NCI-H2227 (cell line): ENCODE results near the gene TIMP3.

ENCODE experiments used
- DNase-seq: peaks from one replicate; lab custom pipeline; 2025; ENCODE audit not compliant: unreplicated experiment; lab: John Stamatoyannopoulos, UW

TIMP3 gene

GRCh38 chr22:32877196-32877595 lies 75.7 kb downstream of the TIMP3 start:
- DNase-seq, result no peak

- DNase-seq, result no peak
These were observed 78.0 kb downstream of the TIMP3 start for GRCh38 chr22:32879550-32879949.

- no peak for DNase-seq
These were observed 78.6 kb downstream of the TIMP3 start for GRCh38 chr22:32880061-32880460.

GRCh38 chr22:32880505-32880892 lies 79.0 kb downstream of the TIMP3 start:
- no peak for DNase-seq

- DNase-seq, result peak; percentile 71
These were observed 79.5 kb downstream of the TIMP3 start for GRCh38 chr22:32880893-32881596.

GRCh38 chr22:32882360-32882755 lies 80.9 kb downstream of the TIMP3 start:
- no peak for DNase-seq

- no peak for DNase-seq
These were observed 81.4 kb downstream of the TIMP3 start for GRCh38 chr22:32882774-32883530.

- no peak for DNase-seq
These were observed 85.9 kb downstream of the TIMP3 start for GRCh38 chr22:32887324-32887980.

GRCh38 chr22:32888976-32889375 lies 87.5 kb downstream of the TIMP3 start:
- DNase-seq, result no peak

- DNase-seq, result no peak
These were observed 95.4 kb downstream of the TIMP3 start for GRCh38 chr22:32896891-32897290.

GRCh38 chr22:32897400-32897799 lies 95.9 kb downstream of the TIMP3 start:
- DNase-seq, result no peak

- DNase-seq, result no peak
These were observed 99.6 kb downstream of the TIMP3 start for GRCh38 chr22:32900886-32901635.

- DNase-seq, result no peak
These were observed 100.4 kb downstream of the TIMP3 start for GRCh38 chr22:32901925-32902324.

- no peak for DNase-seq
These were observed 102.0 kb downstream of the TIMP3 start for GRCh38 chr22:32903507-32903906.

GRCh38 chr22:32904044-32904443 lies 102.5 kb downstream of the TIMP3 start:
- DNase-seq, result peak; percentile 67

- no peak for DNase-seq
These were observed 103.9 kb downstream of the TIMP3 start for GRCh38 chr22:32905400-32905799.

- no peak for DNase-seq
These were observed 108.3 kb downstream of the TIMP3 start for GRCh38 chr22:32909581-32910428.

GRCh38 chr22:32910429-32910772 lies 108.9 kb downstream of the TIMP3 start:
- DNase-seq, result no peak

- DNase-seq, result no peak
These were observed 110.0 kb downstream of the TIMP3 start for GRCh38 chr22:32911503-32911902.
